Activated CD8-positive, alpha-beta memory T cell treated with anti-CD3 and anti-CD28 coated beads for 4 hours (primary cell): ENCODE measurements around the gene PCNX4.
"Not testable (repeated sequence)": the region's sequence is repeated elsewhere in the genome, so short reads cannot be mapped to it uniquely, and the experiment has no call there.

Experiments
- DNase-seq, 2 donors: peaks; one replicate each; pipeline ENCODE4 v3.0.0-alpha.2; 2020; ENCODE audit warnings: low read depth in 2 of 2

Gene PCNX4

GRCh38 chr14:60091550-60092525 lies at the start of gene PCNX4:
PCNX4 (plus strand) TSS chr14:60091923; CDS start chr14:60107639, 15,716 bp downstream.
- peak; percentile 86 to 91 for DNase-seq

- DNase-seq = not testable (repeated sequence)
These were observed 43.7 kb upstream of the PCNX4 start for GRCh38 chr14:60047976-60048375.

GRCh38 chr14:60051721-60052221 lies 40.0 kb upstream of the PCNX4 start:
- no peak for DNase-seq

GRCh38 chr14:60058087-60058486 lies 33.6 kb upstream of the PCNX4 start:
- no peak for DNase-seq

GRCh38 chr14:60061371-60061770 lies 30.4 kb upstream of the PCNX4 start:
- no peak for DNase-seq

GRCh38 chr14:60064491-60065072 lies 27.1 kb upstream of the PCNX4 start:
- no peak for DNase-seq

GRCh38 chr14:60067882-60068281 lies 23.8 kb upstream of the PCNX4 start:
- no peak for DNase-seq

- no peak for DNase-seq
These were observed 12.0 kb upstream of the PCNX4 start for GRCh38 chr14:60079723-60080122.

- DNase-seq = no peak
These were observed 6.6 kb upstream of the PCNX4 start for GRCh38 chr14:60085085-60085484.

- no peak for DNase-seq
These were observed 6.0 kb upstream of the PCNX4 start for GRCh38 chr14:60085693-60086092.

- DNase-seq = no peak
These were observed 4.1 kb upstream of the PCNX4 start for GRCh38 chr14:60087668-60088067.

- DNase-seq = no peak
These were observed 2.5 kb upstream of the PCNX4 start for GRCh38 chr14:60089221-60089620.

GRCh38 chr14:60090864-60091519 lies 731 bp upstream of the PCNX4 start:
- no peak for DNase-seq

GRCh38 chr14:60092526-60092920 lies 800 bp downstream of the PCNX4 start:
- DNase-seq = no peak

GRCh38 chr14:60093080-60093479 lies 1.4 kb downstream of the PCNX4 start:
- DNase-seq = no peak

- DNase-seq = no peak
These were observed 1.9 kb downstream of the PCNX4 start for GRCh38 chr14:60093606-60094005.

GRCh38 chr14:60094306-60094897 lies 2.7 kb downstream of the PCNX4 start:
- no peak for DNase-seq

GRCh38 chr14:60095231-60095630 lies 3.5 kb downstream of the PCNX4 start:
- no peak for DNase-seq

GRCh38 chr14:60095781-60096450 lies 4.2 kb downstream of the PCNX4 start:
- DNase-seq = no peak

GRCh38 chr14:60097974-60098373 lies 6.3 kb downstream of the PCNX4 start:
- no peak for DNase-seq

GRCh38 chr14:60099855-60100254 lies 8.1 kb downstream of the PCNX4 start:
- not testable (repeated sequence) for DNase-seq
